Colonic mucosa (tissue), 4 donors: ENCODE measurements around the gene CCDC63. TPM values are rescaled to one million over a fixed set of nuclear protein-coding genes. Genes with fewer than 3 reads are reported as not detected.

Source experiments
- DNase-seq: peaks from one replicate; pipeline ENCODE4 v3.0.0-alpha.2; 2020
- H3K27ac ChIP-seq: fragments of 200-600 bp; one replicate; pipeline ENCODE4 v1.8.0; 2021
- H3K27me3 ChIP-seq: fragments of 200-600 bp; one replicate; pipeline ENCODE4 v1.8.0; 2021
- H3K36me3 ChIP-seq: fragments of 200-600 bp; one replicate; pipeline ENCODE4 v1.8.0; 2021
- H3K4me1 ChIP-seq: fragments of 200-600 bp; one replicate; pipeline ENCODE4 v1.8.0; 2021; ENCODE audit warnings: mild to moderate bottlenecking
- H3K4me3 ChIP-seq: fragments of 200-600 bp; one replicate; pipeline ENCODE4 v1.8.0; 2021
- H3K9ac ChIP-seq, 2 donors: one replicate each; pipeline ENCODE4 v1.7.0; 2013; ENCODE audit warnings: control low read depth in 2 of 2, low read depth in 2 of 2, low read length in 2 of 2
- H3K9me3 ChIP-seq: fragments of 200-600 bp; one replicate; pipeline ENCODE4 v1.8.0; 2021
- intact Hi-C: fragments of 100-400 bp; cut with DNase I; formaldehyde crosslinking; loops from one replicate; pipeline ENCODE4 v1.14.1; 2022
- total RNA-seq, 2 donors: library from RNA; stranded (reverse); fragmentation: NEBNext Ultra II Directional in 1 of 2; extraction: Animal tissue kit (Norgen Biotek cat#: 25700) in 1 of 2; gene quantifications; one replicate each; pipeline ENCODE4 v1.2.1, GENCODE V29; 2021
- TF ChIP-seq, protein P1 (sequence below): fragments of 200-600 bp; IDR thresholded peaks from one replicate; pipeline ENCODE4 v1.8.0; 2022; ENCODE audit warnings: antibody characterized with exemption, mild to moderate bottlenecking
- donor health status: healthy.
- donor health status: DM: no; HTN: no; CAD: no.
- donor health status: DM: no; HTN: no; CAD: no.

Gene CCDC63
- total RNA-seq, 2 donors from 2014 or later, result not detected

DNA sequence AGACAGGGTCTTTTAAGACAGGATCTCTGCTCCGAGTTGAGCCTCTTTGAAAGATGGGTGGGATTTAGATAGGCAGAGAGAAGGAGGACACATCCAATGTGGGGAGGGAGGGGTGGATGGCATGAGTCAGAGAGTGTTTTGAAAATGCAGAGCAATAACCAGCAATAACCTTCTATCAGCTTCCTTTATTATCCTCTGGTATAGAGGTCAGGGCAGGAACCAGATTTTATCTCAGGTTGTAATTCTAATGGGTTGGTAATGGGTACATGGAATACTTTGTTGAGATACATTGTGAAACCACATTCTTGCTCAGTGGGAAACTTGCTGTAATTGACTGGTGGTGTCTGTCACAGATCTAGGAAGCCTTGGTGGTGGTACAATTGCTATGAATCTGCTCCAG lies 37.6 kb upstream of the CCDC63 start:
- intact Hi-C loops, result no loop called here
- no peaks in the 10 kb centered on the region for H3K36me3 ChIP-seq
- H3K27me3 ChIP-seq, result no peaks in the 10 kb centered on the region

DNA sequence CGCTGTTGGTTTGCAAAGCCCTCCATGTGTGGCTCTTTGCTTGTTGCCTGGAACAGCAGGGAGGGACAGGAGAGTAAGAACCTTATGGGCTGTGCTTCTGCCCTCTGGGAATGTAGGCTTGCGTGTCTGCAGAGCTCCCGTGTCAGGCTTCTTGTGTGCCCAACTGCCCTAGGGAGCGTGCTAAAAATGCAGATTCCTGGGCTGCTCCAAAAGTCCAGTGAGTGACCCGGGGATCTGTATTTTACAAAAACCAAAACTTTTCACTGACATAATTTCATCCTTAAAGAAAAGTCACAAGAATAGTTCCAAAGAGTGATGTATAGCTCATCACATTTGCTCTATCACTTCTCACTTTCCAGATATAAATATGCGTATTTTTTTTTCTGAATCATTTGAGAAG lies 34.8 kb upstream of the CCDC63 start:
- H3K9me3 ChIP-seq, result no peaks in the 10 kb centered on the region
- H3K36me3 ChIP-seq, result no peaks in the 10 kb centered on the region
- intact Hi-C loops, result no loop called here
- H3K27me3 ChIP-seq, result no peaks in the 10 kb centered on the region
- DNase-seq, result no peak
- H3K4me1 ChIP-seq, result no peaks in the 10 kb centered on the region
- no peak overlapping the region for H3K9ac ChIP-seq
- H3K27ac ChIP-seq, result no peak overlapping the region
- H3K4me3 ChIP-seq, result no peak overlapping the region
- TF ChIP-seq, protein P1, sequence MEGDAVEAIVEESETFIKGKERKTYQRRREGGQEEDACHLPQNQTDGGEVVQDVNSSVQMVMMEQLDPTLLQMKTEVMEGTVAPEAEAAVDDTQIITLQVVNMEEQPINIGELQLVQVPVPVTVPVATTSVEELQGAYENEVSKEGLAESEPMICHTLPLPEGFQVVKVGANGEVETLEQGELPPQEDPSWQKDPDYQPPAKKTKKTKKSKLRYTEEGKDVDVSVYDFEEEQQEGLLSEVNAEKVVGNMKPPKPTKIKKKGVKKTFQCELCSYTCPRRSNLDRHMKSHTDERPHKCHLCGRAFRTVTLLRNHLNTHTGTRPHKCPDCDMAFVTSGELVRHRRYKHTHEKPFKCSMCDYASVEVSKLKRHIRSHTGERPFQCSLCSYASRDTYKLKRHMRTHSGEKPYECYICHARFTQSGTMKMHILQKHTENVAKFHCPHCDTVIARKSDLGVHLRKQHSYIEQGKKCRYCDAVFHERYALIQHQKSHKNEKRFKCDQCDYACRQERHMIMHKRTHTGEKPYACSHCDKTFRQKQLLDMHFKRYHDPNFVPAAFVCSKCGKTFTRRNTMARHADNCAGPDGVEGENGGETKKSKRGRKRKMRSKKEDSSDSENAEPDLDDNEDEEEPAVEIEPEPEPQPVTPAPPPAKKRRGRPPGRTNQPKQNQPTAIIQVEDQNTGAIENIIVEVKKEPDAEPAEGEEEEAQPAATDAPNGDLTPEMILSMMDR, result no peak

More for the DNA sequence above, 37.6 kb upstream of the CCDC63 start:
- Histone ChIP-seq H3K9me3 (no peaks in the 10 kb centered on the region), H3K9ac (no peak overlapping the region), H3K4me1 (no peaks in the 10 kb centered on the region), H3K4me3 (no peak overlapping the region), H3K27ac (no peak overlapping the region)
- no peak for DNase-seq
- TF ChIP-seq, protein P1, result no peak

DNA sequence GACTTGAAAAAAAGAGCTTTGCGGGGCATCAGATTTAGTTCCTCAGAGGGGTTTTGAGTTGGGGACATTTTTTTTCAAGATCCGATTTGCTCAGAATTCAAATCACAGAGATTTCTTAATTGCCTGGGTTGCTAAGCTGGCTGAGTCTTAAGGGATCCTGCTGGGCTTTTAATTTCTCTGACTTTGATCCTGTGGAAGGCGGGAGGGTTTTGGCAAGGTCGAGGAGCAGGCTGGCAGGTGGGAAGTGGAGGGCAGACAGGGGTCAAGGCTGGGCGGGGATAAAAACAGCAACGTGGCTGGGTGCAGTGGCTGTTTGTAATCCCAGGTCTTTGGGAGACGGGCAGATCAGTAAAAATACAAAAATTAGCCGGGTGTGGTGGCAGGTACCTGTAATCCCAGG lies 33.5 kb upstream of the CCDC63 start:
- no peak overlapping the region for H3K9ac ChIP-seq
- intact Hi-C loops, result no loop called here
- no peaks in the 10 kb centered on the region for H3K27me3 ChIP-seq
- no peaks in the 10 kb centered on the region for H3K9me3 ChIP-seq
- TF ChIP-seq, protein P1, result no peak
- no peaks in the 10 kb centered on the region for H3K36me3 ChIP-seq
- no peak overlapping the region for H3K4me3 ChIP-seq
- H3K4me1 ChIP-seq, result no peaks in the 10 kb centered on the region
- H3K27ac ChIP-seq, result no peak overlapping the region
- DNase-seq, result no peak

DNA sequence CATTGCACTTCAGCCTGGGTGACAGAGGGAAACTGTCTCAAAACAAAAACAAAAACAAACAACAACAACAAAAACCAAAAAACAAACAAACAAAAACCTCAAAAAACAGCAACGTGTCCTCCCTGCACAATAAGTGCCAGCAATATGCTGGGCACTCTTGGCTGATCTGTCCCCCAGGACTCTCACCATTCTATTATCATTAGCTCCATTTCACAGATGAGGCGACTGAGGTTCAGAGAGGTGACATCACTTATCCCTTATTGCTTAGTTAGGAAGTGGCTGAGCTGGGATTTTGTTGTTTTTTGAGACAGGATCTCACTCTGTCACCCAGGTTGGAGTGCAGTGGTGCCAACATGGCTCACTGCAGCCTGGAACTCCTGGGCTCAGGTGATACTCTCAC lies 33.0 kb upstream of the CCDC63 start:
- intact Hi-C loops, result no loop called here
- TF ChIP-seq, protein P1, result no peak
- H3K9me3 ChIP-seq, result no peaks in the 10 kb centered on the region

DNA sequence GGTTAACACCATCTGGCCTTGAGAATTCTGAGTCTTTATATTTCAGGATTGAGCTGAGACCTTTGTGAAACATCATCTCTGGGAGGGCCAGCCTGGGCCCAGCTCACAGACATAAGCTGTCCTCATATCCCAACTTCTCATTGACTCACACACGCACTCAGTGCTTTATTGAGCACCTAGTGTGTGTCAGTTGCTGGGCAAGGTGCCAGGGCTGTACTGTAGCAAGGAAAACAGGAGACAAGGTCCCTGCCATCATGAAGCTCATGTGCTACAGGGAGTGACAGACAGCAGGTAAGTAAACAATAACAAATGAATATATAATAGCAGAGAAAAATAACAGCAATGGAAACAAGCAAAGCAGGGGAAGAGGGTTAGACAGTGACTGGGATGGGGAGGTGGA lies 30.5 kb upstream of the CCDC63 start:
- H3K4me1 ChIP-seq, result no peaks in the 10 kb centered on the region
- intact Hi-C loops, result no loop called here
- H3K36me3 ChIP-seq, result no peaks in the 10 kb centered on the region
- no peaks in the 10 kb centered on the region for H3K9me3 ChIP-seq
- DNase-seq, result no peak
- H3K9ac ChIP-seq, result no peak overlapping the region
- H3K4me3 ChIP-seq, result no peak overlapping the region
- H3K27me3 ChIP-seq, result no peaks in the 10 kb centered on the region
- TF ChIP-seq, protein P1, result no peak
- no peak overlapping the region for H3K27ac ChIP-seq

More for the DNA sequence above, 33.0 kb upstream of the CCDC63 start:
- H3K27ac ChIP-seq, result no peak overlapping the region
- DNase-seq, result no peak
- H3K9ac ChIP-seq, result no peak overlapping the region
- no peaks in the 10 kb centered on the region for H3K27me3 ChIP-seq
- H3K4me3 ChIP-seq, result no peak overlapping the region
- H3K36me3 ChIP-seq, result no peaks in the 10 kb centered on the region
- no peaks in the 10 kb centered on the region for H3K4me1 ChIP-seq

DNA sequence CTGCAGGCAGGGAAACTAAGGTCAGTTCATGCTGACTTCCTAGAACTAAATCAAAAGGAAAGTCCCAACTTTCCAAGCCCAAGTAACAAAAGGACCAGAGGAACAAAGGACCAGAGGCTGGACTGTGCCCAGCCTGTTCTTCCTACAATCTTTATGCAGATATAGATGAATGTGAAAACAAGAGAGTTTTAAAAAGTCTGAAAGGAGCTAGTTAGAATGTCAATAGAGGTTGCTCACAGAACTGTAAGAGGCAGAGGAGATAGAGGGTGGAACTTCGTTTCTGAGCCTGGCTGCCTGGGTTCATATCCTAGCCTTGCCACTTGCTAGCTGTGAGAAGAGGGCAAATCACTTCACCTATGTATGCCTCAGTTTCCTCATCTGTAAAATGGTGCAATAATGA lies 30.0 kb upstream of the CCDC63 start:
- no peak for DNase-seq
- H3K9me3 ChIP-seq, result no peaks in the 10 kb centered on the region
- H3K4me1 ChIP-seq, result no peaks in the 10 kb centered on the region
- no peak overlapping the region for H3K4me3 ChIP-seq
- no peak overlapping the region for H3K27ac ChIP-seq
- TF ChIP-seq, protein P1, result no peak
- H3K9ac ChIP-seq, result no peak overlapping the region
- H3K27me3 ChIP-seq, result no peaks in the 10 kb centered on the region
- intact Hi-C loops, result no loop called here
- no peaks in the 10 kb centered on the region for H3K36me3 ChIP-seq
